NCI-H1694 (cell line): ENCODE measurements around the gene PRM2.
"Not testable (repeated sequence)": the region's sequence is repeated elsewhere in the genome, so short reads cannot be mapped to it uniquely, and the experiment has no call there.

Experiments
- DNase-seq: peaks from one replicate; lab custom pipeline; 2025; lab: John Stamatoyannopoulos, UW

PRM2 gene

GRCh38 chr16:11289696-11290095, 13.4 kb upstream of the PRM2 start:
- DNase-seq: not testable (repeated sequence)

GRCh38 chr16:11289202-11289601, 12.9 kb upstream of the PRM2 start:
- DNase-seq: no peak

GRCh38 chr16:11285842-11286241, 9.6 kb upstream of the PRM2 start:
- no peak for DNase-seq

- DNase-seq: no peak
Measured at GRCh38 chr16:11283820-11284248, 7.6 kb upstream of the PRM2 start.

- no peak for DNase-seq
Measured at GRCh38 chr16:11280616-11281522, 4.6 kb upstream of the PRM2 start, which contains the start of gene PRM1. PRM1 (minus strand) TSS chr16:11281330; CDS start chr16:11281238, 92 bp downstream.

GRCh38 chr16:11278681-11279628, 2.7 kb upstream of the PRM2 start:
- no peak for DNase-seq

GRCh38 chr16:11277607-11278337, 1.5 kb upstream of the PRM2 start:
- no peak for DNase-seq

GRCh38 chr16:11276896-11277593, 765 bp upstream of the PRM2 start:
- DNase-seq: no peak

GRCh38 chr16:11274964-11275363, 1.3 kb downstream of the PRM2 start:
- DNase-seq: no peak

GRCh38 chr16:11273721-11274324, 2.5 kb downstream of the PRM2 start:
- DNase-seq: no peak

GRCh38 chr16:11272921-11273720, 3.2 kb downstream of the PRM2 start, which contains the start of gene PRM3:
PRM3 (minus strand) TSS chr16:11273629; CDS start chr16:11273595, 34 bp downstream.
- no peak for DNase-seq

GRCh38 chr16:11272484-11272883, 3.8 kb downstream of the PRM2 start:
- DNase-seq: no peak

GRCh38 chr16:11271610-11272009, 4.7 kb downstream of the PRM2 start:
- no peak for DNase-seq

GRCh38 chr16:11270602-11271162, 5.6 kb downstream of the PRM2 start:
- no peak for DNase-seq

GRCh38 chr16:11268921-11269375, 7.3 kb downstream of the PRM2 start, which contains the start of gene TNP2:
TNP2 (minus strand) TSS chr16:11269325; CDS start chr16:11269262, 63 bp downstream.
- no peak for DNase-seq

GRCh38 chr16:11265124-11265523, 11.2 kb downstream of the PRM2 start:
- no peak for DNase-seq

GRCh38 chr16:11264155-11264832, 12.0 kb downstream of the PRM2 start:
- no peak for DNase-seq

- DNase-seq: no peak
Measured at GRCh38 chr16:11263737-11264136, 12.5 kb downstream of the PRM2 start.

- no peak for DNase-seq
Measured at GRCh38 chr16:11262915-11263314, 13.4 kb downstream of the PRM2 start.
